Stimulated activated CD8-positive, alpha-beta memory T cell treated with anti-CD3 and anti-CD28 coated beads, Interleukin-7, amount 100 ng/mL, for 24 hours (primary cell): ENCODE measurements around the gene IPO13.

Source experiments
- DNase-seq: peaks from one replicate; pipeline ENCODE4 v3.0.0-alpha.2; 2020; ENCODE audit warnings: low read depth

Gene IPO13, protein sequence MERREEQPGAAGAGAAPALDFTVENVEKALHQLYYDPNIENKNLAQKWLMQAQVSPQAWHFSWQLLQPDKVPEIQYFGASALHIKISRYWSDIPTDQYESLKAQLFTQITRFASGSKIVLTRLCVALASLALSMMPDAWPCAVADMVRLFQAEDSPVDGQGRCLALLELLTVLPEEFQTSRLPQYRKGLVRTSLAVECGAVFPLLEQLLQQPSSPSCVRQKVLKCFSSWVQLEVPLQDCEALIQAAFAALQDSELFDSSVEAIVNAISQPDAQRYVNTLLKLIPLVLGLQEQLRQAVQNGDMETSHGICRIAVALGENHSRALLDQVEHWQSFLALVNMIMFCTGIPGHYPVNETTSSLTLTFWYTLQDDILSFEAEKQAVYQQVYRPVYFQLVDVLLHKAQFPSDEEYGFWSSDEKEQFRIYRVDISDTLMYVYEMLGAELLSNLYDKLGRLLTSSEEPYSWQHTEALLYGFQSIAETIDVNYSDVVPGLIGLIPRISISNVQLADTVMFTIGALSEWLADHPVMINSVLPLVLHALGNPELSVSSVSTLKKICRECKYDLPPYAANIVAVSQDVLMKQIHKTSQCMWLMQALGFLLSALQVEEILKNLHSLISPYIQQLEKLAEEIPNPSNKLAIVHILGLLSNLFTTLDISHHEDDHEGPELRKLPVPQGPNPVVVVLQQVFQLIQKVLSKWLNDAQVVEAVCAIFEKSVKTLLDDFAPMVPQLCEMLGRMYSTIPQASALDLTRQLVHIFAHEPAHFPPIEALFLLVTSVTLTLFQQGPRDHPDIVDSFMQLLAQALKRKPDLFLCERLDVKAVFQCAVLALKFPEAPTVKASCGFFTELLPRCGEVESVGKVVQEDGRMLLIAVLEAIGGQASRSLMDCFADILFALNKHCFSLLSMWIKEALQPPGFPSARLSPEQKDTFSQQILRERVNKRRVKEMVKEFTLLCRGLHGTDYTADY

DNA sequence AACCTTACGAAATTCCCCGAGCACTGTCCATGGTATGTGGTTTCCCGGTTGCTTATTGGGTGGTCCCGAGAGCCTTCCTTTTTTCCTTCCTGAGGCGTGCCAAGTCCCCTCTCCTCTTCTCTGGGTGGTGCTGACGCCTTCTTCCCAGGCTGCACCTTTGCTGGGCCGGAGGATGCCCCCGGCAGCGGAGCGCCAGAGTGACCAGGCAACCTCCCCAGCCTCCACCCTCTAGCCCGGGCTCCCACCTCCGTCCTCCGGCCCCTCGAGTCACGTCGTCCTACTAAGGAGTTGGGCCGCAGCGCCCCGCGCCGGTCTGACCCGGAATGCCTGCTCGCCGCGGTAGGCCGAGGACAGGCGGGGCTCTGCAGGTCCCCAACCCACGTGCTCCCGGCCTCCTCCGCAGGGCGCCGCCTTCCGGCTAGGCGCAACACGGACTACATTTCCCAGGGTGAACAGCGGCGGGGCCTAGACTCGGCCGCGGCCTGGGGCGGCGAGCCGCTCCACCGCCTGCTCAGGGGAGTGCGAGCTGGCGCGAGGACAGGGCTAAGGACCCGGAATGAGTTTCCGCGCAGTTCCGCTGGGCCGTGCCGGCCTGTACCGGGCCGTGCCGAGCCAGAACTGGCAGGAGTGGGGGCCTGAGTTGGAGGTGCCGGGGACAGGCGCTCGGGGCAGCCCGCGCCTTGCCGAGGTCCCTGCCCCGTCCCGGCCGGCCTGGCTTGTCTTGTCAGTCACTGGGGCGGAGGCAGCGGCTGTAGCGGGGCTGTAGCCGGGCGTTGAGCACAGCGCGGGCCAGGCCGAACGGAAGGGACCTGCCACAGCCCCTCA is at the start of gene IPO13:
TSS of gene IPO13 (plus strand) at position 715 of the 825 bp plus-strand sequence. CDS start 651 bp downstream, outside the sequence.
- peak; percentile 85 for DNase-seq

- DNase-seq = no peak
Measured at GRCh38 chr1:43898981-43899380, 47.8 kb upstream of the IPO13 start.

DNA sequence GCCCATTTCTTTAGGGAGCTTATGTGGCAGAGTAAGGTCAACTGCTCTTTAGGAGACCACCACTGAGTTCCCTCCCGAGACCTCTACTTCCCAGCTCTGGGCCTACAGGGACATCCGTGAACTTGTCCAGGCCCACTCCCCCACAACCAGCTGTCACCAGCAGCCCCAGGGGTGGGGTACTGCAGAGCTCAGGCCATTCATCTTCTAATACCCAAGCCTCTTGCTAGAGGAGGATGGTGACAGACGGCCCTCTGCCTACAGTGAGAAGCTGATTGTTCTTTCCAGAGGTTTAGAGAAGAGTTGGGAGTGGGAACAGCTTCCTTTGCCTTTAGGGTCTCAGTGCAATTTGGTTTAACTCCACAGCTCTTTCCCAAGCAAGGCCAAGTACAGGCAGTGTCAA is 46.4 kb upstream of the IPO13 start:
- DNase-seq = no peak

GRCh38 chr1:43901196-43901961 is 45.4 kb upstream of the IPO13 start:
- DNase-seq = no peak

GRCh38 chr1:43902058-43902831 is 44.5 kb upstream of the IPO13 start:
- DNase-seq = no peak

- no peak for DNase-seq
Measured at GRCh38 chr1:43904660-43905551, 41.8 kb upstream of the IPO13 start.

DNA sequence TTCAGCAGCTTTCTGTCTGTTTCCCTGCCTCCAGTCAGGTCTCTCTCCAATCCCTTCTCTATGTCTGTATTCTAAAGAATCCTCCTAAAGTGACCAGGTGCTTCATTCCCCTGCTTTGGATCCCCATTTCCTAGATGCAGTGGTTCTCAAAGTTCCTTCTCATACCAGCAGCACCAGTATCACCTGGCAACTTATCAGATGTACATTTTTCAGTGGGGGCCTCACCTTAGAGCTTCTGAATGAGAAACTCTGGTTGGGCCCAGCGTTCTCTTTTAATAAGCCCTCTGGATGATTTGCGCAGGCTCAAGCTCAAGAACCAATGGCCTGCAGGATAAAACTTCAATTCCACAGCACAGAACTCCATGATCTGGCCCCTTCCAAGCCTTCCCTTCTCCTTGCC is 38.5 kb upstream of the IPO13 start:
- no peak for DNase-seq

DNA sequence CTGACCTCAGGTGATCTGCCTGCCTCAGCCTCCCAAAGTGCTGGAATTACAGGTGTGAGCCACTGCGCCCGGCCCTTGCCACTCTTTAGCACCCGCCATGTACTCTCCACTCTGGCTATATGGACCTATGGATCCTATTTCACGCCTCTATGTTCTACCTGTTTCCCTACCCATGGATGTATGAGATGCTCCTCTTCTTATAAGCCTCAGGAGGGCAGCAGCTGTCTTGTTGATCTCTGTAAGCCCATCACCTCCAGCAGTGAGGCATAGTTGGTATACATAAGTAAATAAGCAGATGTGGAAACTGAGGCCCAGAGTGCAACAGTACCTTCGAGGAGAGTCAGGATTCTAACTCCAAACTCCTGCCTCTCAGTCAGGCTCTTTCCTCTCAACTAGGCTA is 37.9 kb upstream of the IPO13 start:
- DNase-seq = no peak

DNA sequence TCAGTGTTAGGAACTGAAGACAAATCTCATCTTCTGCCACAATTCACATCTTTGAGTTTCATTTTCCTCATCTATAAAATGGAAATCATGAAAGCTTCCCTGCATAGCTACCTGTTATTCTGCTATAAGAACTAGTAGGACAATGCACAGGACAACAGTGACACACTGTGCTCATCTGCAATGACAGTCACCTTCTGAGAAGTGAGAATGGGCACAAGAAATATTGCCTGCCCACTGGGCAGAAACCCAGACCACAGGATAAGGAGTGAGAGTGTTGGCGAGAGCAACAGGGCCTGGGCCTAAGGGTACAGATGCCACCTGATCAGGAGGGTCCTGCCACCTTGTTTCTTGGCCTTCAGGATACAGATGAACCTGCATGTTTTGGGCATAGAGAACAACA is 36.4 kb upstream of the IPO13 start:
- DNase-seq = no peak

GRCh38 chr1:43912607-43913006 is 34.1 kb upstream of the IPO13 start:
- no peak for DNase-seq

GRCh38 chr1:43913051-43913501 is 33.7 kb upstream of the IPO13 start:
- DNase-seq = no peak

DNA sequence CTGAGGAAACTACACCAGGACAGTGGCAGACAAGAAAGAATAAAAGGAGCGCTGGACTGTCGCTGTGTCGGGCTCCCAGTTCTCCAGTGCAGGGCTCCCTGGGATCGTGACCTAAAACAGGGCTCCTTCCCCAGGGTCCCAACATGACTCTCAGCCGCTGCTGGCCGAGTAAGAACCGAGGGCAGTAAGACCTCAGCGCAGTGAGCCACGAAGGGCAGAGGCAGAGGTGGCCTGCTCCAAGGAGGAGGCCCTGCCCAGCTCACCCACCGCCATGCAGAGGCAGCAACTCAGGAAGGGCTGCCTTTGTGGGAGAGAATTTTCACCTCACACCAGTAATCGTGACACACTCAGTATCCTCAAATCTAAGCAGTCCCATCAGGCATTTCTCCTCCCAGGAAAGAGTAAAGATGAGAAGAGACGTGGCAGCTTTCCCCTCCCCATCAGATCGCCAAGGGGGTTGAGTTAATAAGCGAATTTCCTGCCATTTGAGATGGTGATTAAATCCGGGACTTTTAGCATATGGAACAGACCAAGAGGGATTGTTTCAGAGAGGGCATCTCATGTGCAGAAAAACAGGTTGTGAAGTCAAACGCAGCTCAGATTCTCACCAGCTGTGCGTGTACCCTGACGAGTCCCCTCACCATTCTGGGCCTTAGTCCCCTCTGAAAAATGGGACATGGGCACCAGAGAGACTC is 32.9 kb upstream of the IPO13 start:
- no peak for DNase-seq

- DNase-seq = no peak
Measured at GRCh38 chr1:43914576-43915525, 31.9 kb upstream of the IPO13 start.

DNA sequence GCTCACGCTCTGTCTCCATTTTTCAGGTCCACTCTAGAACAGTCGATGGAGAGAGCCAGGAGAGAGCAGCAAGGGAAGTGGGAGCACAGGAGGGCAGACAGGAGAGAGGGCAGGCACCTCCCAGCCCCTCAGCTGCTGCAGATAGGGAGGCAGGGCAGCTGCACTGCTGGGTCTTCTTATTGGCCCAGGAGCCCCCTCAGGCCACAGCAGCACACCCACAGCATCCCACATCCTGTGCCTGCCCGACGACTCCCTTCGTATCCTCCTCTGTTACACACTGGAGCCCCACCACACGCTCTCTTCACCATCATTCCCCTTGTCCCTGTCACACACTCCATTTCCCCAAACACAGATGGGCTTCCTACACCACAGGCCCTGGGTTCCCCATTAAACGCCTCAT is 26.8 kb upstream of the IPO13 start:
- DNase-seq = no peak

DNA sequence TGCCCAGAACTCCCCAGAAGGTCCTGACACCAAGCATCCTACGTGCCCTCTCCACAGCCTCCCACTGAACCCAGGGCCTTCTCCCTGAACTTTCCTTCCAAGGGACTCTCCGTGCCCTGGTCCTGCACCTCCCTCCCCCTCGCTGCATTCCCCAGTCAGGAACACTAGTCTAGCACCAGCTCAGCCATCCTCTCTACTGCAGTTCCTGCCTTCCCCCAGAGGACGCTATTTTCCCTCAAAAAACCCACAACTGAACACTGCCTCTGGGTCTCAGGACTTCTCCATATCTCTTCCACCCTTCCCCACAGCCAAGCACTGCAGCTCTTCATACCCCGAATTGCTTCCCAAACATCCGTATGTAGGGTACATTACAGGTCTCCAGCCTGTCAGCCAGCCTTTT is 25.7 kb upstream of the IPO13 start:
- DNase-seq = no peak

DNA sequence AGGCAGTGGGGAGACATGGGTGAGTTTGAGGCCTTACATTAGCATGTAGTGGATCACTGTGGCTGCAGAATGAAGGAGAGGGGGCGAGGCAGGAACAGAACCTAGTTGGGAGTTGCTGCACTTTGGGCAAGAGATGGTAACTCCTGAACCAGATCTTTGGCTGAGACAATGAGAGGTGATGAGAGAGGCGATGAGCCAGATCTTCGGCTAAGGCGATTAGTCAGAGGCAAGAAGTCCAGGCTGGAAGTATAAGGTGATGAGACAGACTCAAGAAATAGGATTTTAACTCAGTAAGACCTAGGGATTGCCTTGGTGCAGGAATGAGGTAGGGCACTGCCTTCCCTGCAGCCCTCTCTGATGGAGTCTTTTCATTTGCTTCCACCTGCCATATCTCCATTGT is 22.2 kb upstream of the IPO13 start:
- DNase-seq = no peak

DNA sequence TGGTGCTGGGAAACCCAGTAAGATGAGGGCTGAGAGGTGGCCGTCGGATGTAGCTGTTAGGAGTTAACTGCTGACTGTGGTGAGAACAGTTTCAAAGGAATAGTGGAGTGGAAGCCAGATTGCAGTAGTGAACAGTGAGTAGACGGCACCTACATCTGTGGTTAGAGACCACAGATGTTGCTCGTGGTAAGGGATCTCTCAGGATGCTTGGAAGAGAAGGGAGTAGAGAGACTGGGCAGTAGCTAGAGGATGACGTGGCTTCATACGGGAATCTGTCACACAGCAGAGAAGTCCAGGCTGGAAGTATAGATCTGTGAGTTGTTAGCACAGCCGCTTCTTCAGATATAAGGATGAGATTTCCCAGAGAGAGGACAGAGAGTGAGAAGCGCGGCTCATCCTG is 20.9 kb upstream of the IPO13 start:
- DNase-seq = no peak
